HepG2 (cell line): Measurements from ENCODE around the gene RGS7.

ENCODE experiments used
- ARHGAP35 ChIP-seq: sonication (generic); formaldehyde crosslinking; IDR thresholded peaks from 2 replicates; pipeline ENCODE4 v1.9.0; 2022; ENCODE audit warnings: mild to moderate bottlenecking, inconsistent platforms, moderate library complexity, missing genetic modification reagents, borderline replicate concordance
- EP300 ChIP-seq, 3 experiments: sonication (generic) in 1 of 3; formaldehyde crosslinking in 1 of 3; IDR thresholded peaks; 2 replicates each; pipeline versions ENCODE4 v1.5.1 to v1.6.1; 2011 to 2020; ENCODE audit warnings: low read depth in 2 of 3, low read length in 2 of 3, borderline replicate concordance in 1 of 3, improper control_type of control experiment in 1 of 3, mild to moderate bottlenecking in 1 of 3, missing genetic modification reagents in 1 of 3, moderate library complexity in 1 of 3
- EZH2 ChIP-seq: conservative IDR thresholded peaks from 2 replicates; pipeline ENCODE4 v1.6.1; 2012; ENCODE audit warnings: mild to moderate bottlenecking, low read depth, low read length, moderate library complexity
- GTF2F1 ChIP-seq: fragments of 150-350 bp; IDR thresholded peaks from 2 replicates; pipeline ENCODE4 v1.6.1; 2014; ENCODE audit warnings: low read length
- TBX2 ChIP-seq: sonication (generic); formaldehyde crosslinking; IDR thresholded peaks from 2 replicates; pipeline ENCODE4 v1.5.0; 2020; ENCODE audit warnings: missing genetic modification reagents, mild to moderate bottlenecking, borderline replicate concordance
- ZNF124 ChIP-seq: sonication (generic); formaldehyde crosslinking; IDR thresholded peaks from 2 replicates; pipeline ENCODE4 v1.4.0; 2020; ENCODE audit warnings: missing genetic modification reagents
- ZNF337 ChIP-seq: sonication (generic); formaldehyde crosslinking; IDR thresholded peaks from 2 replicates; pipeline ENCODE4 v1.5.1; 2020; ENCODE audit warnings: missing genetic modification reagents, low read depth, mild to moderate bottlenecking, borderline replicate concordance
- ZNF558 ChIP-seq: sonication (generic); formaldehyde crosslinking; IDR thresholded peaks from 2 replicates; pipeline ENCODE4 v1.9.0; 2022; ENCODE audit warnings: mild to moderate bottlenecking, missing genetic modification reagents, borderline replicate concordance
- ZNF607 ChIP-seq: sonication (generic); formaldehyde crosslinking; IDR thresholded peaks from 2 replicates; pipeline ENCODE4 v1.5.1; 2020; ENCODE audit warnings: missing genetic modification reagents, mild to moderate bottlenecking, borderline replicate concordance
- ZNF75D ChIP-seq: sonication (generic); formaldehyde crosslinking; IDR thresholded peaks from 2 replicates; pipeline ENCODE4 v1.8.1; 2023; ENCODE audit warnings: missing genetic modification reagents, mild to moderate bottlenecking, borderline replicate concordance
- TF ChIP-seq, protein P1 (sequence below): sonication (generic); formaldehyde crosslinking; IDR thresholded peaks from 2 replicates; pipeline ENCODE4 v1.5.0; 2020; ENCODE audit warnings: mild to moderate bottlenecking, missing genetic modification reagents, moderate library complexity

DNA sequence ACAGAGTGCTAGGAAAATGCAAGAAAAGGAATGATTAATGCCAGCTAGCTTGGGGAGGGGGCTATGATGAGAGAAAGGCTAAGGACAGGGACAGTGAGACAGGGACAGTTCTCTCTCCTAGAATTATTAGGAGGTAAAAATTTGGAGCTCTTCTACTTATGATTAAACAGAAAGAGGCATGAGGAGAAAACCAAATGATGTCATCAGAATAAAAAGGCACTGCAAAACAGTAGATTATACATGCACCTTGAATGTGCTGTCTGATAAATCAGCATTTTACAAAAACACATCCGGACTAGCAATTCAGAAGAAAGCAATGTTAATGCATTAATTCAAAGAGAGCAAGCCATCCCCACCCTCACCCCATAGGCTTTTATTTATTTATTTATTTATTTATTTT lies 277.5 kb downstream of the RGS7 start:
- TF ChIP-seq ARHGAP35 (CRISPR knock-in tag) (no peak), ZNF124 (CRISPR knock-in tag) (no peak), ZNF607 (CRISPR knock-in tag) (no peak), EZH2 (no peak), ZNF337 (CRISPR knock-in tag) (no peak), EP300 (IDR thresholded peaks at IDR 0.05; ENCODE audit: low read depth in 2 of 2, low read length in 2 of 2) (no peak), EP300 (CRISPR knock-in tag; IDR thresholded peaks at IDR 0.05; ENCODE audit: borderline replicate concordance) (no peak), ZNF75D (no peak), GTF2F1 (no peak), TBX2 (no peak), ZNF558 (CRISPR knock-in tag) (no peak)
- TF ChIP-seq, protein P1, sequence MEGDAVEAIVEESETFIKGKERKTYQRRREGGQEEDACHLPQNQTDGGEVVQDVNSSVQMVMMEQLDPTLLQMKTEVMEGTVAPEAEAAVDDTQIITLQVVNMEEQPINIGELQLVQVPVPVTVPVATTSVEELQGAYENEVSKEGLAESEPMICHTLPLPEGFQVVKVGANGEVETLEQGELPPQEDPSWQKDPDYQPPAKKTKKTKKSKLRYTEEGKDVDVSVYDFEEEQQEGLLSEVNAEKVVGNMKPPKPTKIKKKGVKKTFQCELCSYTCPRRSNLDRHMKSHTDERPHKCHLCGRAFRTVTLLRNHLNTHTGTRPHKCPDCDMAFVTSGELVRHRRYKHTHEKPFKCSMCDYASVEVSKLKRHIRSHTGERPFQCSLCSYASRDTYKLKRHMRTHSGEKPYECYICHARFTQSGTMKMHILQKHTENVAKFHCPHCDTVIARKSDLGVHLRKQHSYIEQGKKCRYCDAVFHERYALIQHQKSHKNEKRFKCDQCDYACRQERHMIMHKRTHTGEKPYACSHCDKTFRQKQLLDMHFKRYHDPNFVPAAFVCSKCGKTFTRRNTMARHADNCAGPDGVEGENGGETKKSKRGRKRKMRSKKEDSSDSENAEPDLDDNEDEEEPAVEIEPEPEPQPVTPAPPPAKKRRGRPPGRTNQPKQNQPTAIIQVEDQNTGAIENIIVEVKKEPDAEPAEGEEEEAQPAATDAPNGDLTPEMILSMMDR (CRISPR knock-in tag), result no peak
